C4-2B (cell line): Measurements from ENCODE around the gene CKMT1B.
"Not testable (repeated sequence)": the region's sequence is repeated elsewhere in the genome, so short reads cannot be mapped to it uniquely, and the experiment has no call there.

ENCODE experiments used
- H3K27ac ChIP-seq: fragments of 450-650 bp; 2 replicates; pipeline ENCODE4 v1.5.1; 2017
- CTCF ChIP-seq: fragments of 450-650 bp; conservative IDR thresholded peaks from 2 replicates; pipeline ENCODE4 v1.5.1; 2017; ENCODE audit warnings: mild to moderate bottlenecking
- ZFX ChIP-seq: fragments of 450-650 bp; IDR thresholded peaks from 2 replicates; pipeline ENCODE4 v1.6.1; 2017

Gene CKMT1B

GRCh38 chr15:43593328-43594190 is at the start of gene CKMT1B:
Gene CKMT1B (plus strand): TSS chr15:43594027. CDS start chr15:43594219, 192 bp downstream.
- H3K27ac ChIP-seq = not testable (repeated sequence)

- H3K27ac ChIP-seq = no peak overlapping the region
- TF ChIP-seq ZFX = no peak
- TF ChIP-seq CTCF = no peak
Observed at GRCh38 chr15:43544266-43544665, 49.6 kb upstream of the CKMT1B start.

- TF ChIP-seq CTCF (no peak), ZFX (no peak)
- no peak overlapping the region for H3K27ac ChIP-seq
Observed at GRCh38 chr15:43545426-43545825, 48.4 kb upstream of the CKMT1B start.

- H3K27ac ChIP-seq = no peak overlapping the region
- TF ChIP-seq ZFX = no peak
- TF ChIP-seq CTCF = no peak
Observed at GRCh38 chr15:43547539-43547938, 46.3 kb upstream of the CKMT1B start.

- H3K27ac ChIP-seq = no peak overlapping the region
- TF ChIP-seq ZFX = no peak
- TF ChIP-seq CTCF = no peak
Observed at GRCh38 chr15:43550527-43551363, 43.1 kb upstream of the CKMT1B start.

GRCh38 chr15:43552256-43552655 is 41.6 kb upstream of the CKMT1B start:
- no peak overlapping the region for H3K27ac ChIP-seq
- TF ChIP-seq CTCF = no peak
- no peak for TF ChIP-seq ZFX

- no peak overlapping the region for H3K27ac ChIP-seq
- TF ChIP-seq CTCF (no peak), ZFX (no peak)
Observed at GRCh38 chr15:43552986-43553385, 40.8 kb upstream of the CKMT1B start.

- H3K27ac ChIP-seq = not testable (repeated sequence)
Observed at GRCh38 chr15:43562753-43563152, 31.1 kb upstream of the CKMT1B start.

- not testable (repeated sequence) for H3K27ac ChIP-seq
Observed at GRCh38 chr15:43563793-43564192, 30.0 kb upstream of the CKMT1B start.

GRCh38 chr15:43566615-43567014 is 27.2 kb upstream of the CKMT1B start:
- H3K27ac ChIP-seq = not testable (repeated sequence)

GRCh38 chr15:43574607-43575006 is 19.2 kb upstream of the CKMT1B start:
- not testable (repeated sequence) for H3K27ac ChIP-seq

- not testable (repeated sequence) for H3K27ac ChIP-seq
Observed at GRCh38 chr15:43589778-43590466, 3.9 kb upstream of the CKMT1B start, which contains the start of gene PPIP5K1. Gene PPIP5K1 (minus strand): TSS chr15:43590208. CDS start chr15:43584504, 5,704 bp downstream.
